ENCODE measurements around the gene DNAH14. TPM values are rescaled to one million over a fixed set of nuclear protein-coding genes. Genes with fewer than 3 reads are reported as not detected.
A peak's percentile ranks its signal among the peaks of the same experiment; 100 is the strongest.

The DNAH14 gene
- total and polyA plus RNA-seq, 7 donors, result 0.07 to 1.8 (median 0.82) TPM; not detected in 2

DNA sequence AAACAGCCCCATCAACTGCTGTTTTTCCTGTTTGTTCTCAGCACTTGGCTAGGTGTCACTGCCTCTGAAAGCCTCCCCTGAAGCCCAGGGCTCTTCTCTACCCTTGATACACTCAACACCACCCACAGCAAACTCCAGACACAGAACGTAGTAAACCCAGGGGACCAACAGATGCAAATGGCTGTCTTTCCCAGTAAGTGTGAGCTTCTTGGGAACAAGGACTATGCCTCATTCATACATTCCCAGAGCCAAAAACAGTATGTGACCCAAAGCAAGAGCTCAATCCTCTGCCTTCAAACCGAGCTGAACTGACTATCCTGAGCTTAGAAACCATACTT is 494.0 kb downstream of the DNAH14 start:
- Histone ChIP-seq H3K9me3 (no peaks in the 10 kb centered on the region), H3K4me1 (peaks cover 26% of the 10 kb centered on the region), H3K27me3 (ENCODE audit: insufficient read depth in 3 of 3, low read length in 2 of 3) (no peaks in the 10 kb centered on the region), H3K27ac (no peak overlapping the region), H3K4me3 (no peak overlapping the region), H3K36me3 (ENCODE audit: insufficient read depth in 1 of 2, low read depth in 1 of 2) (peaks cover 4 to 36% of the 10 kb centered on the region in 2 donors)
- DNase-seq, result no peak
- 67 to 77% (median 77%) methylated on average over 2 of the region's 2 CpGs for WGBS, 3 donors
- no peak for ATAC-seq
- intact Hi-C loops (cut with DNase I), result no loop called here
- TF ChIP-seq, protein P1, sequence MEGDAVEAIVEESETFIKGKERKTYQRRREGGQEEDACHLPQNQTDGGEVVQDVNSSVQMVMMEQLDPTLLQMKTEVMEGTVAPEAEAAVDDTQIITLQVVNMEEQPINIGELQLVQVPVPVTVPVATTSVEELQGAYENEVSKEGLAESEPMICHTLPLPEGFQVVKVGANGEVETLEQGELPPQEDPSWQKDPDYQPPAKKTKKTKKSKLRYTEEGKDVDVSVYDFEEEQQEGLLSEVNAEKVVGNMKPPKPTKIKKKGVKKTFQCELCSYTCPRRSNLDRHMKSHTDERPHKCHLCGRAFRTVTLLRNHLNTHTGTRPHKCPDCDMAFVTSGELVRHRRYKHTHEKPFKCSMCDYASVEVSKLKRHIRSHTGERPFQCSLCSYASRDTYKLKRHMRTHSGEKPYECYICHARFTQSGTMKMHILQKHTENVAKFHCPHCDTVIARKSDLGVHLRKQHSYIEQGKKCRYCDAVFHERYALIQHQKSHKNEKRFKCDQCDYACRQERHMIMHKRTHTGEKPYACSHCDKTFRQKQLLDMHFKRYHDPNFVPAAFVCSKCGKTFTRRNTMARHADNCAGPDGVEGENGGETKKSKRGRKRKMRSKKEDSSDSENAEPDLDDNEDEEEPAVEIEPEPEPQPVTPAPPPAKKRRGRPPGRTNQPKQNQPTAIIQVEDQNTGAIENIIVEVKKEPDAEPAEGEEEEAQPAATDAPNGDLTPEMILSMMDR (IDR thresholded peaks at IDR 0.05), result no peak

DNA sequence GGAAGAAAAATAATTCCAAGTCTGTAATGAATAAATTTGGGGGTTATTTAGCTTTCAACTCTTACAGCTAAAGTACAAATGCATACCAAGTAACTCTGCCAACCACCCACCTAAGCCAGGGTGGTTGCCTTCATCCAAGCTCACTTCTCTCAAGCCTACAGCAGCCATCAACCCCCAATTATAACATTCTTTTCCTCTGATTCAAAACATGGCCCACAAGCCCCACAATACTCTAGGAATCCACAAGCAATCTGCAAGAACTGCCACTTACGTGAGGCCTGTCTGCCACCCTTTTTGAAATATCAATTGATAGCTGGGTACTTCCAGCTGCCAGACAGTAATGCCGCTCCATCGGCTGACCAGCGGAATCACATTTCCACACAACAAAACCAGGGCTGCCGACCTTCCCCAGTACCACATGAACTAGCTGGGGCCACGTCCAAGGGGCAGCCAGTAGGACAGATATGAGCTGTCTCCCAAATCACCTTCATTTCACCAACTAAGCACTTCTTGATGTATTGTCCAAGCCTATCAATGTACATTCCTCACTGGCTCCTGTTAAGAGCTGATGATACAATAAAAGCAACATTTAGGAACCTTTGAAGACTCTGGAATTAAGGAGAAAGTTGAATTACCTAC is 495.2 kb downstream of the DNAH14 start:
- no peak overlapping the region for H3K4me3 ChIP-seq

DNA sequence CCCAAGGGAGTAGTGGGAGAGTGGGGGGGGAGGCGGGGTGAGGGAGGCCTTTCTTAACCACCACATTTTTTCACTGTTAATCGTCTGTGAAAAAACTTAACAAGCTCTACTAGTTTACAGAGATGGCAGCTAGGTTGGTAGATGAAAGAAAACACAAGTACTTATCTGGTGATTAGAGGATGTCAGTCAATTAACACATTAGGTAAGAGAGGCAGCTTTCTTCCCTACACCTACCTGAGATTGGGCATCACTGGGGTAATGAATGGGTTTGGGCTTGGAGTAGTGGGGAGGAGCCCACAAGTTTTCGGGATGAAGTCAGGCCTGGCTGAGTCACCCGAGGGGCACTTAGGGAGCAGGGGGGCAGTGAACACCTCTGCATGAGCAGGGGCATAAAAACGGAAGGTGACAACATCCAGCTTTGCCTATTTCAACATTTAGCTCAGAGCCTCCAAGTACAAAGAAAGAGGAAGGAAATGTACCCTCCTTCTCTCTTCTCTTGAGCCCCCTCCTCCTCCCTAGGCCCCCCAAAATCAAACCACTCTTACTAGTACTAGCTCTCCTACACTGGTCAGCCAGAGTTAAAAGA is 495.8 kb downstream of the DNAH14 start:
- intact Hi-C loops (cut with DNase I), result no loop called here

More for the DNA sequence above, 495.2 kb downstream of the DNAH14 start:
- H3K9me3 ChIP-seq, result no peaks in the 10 kb centered on the region
- peaks cover 0 to 24% of the 10 kb centered on the region in 2 donors for H3K36me3 ChIP-seq (ENCODE audit: insufficient read depth in 1 of 2, low read depth in 1 of 2)
- peaks cover 26% of the 10 kb centered on the region for H3K4me1 ChIP-seq
- DNase-seq (no peak), ATAC-seq (no peak)
- H3K27ac ChIP-seq, result no peak overlapping the region
- TF ChIP-seq, protein P1 (IDR thresholded peaks at IDR 0.05), result no peak
- intact Hi-C loops (cut with DNase I), result no loop called here
- no peaks in the 10 kb centered on the region for H3K27me3 ChIP-seq (ENCODE audit: insufficient read depth in 3 of 3, low read length in 2 of 3)
- WGBS, 3 donors, result 55 to 78% (median 67%) methylated on average over 6 of the region's 6 CpGs

DNA sequence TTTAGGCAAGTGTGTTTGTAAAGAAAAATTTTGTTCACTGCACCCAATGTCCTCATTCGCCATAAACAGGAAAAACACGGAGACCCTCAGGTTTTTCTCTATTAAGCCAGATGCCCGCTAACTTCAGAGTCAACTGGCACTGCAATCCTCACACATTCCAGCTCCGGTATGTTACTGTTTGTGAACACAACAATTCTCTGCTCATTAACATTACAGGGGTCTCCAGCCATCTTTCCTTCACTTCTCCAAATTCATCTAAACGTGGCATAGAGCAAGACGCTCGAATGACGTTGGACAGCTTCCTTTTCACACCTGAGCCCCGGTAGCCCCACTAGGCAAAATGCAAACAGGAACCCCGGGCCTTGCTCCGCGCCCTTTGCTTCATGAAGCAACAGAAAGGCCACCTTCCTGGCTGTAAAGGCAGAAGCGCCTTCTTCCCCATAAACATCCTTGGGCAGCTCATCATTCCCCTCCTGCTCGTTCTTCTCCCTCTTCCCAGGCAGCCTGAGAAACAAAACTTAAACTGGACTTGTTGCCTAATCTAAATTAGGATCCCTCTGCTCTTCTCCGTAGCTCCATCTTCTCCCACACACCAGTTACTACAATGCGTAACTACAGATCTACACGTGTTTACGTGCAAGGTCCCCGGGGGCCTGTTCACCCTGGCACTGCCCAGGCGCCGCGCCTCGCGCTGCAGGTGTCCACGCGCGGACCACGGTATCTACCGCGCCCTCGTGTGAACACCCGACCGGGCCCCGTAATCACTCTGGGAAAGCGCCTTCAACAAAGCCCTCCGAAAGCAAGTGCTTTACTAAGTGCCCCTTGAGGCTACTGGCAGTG is 497.1 kb downstream of the DNAH14 start:
- DNase-seq (peak; percentile 34 to 65), ATAC-seq (peak; percentile 25 to 45 (median 38))
- WGBS, 3 donors, result 11 to 14% (median 12%) methylated on average over 36 of the region's 36 CpGs
- Histone ChIP-seq H3K36me3 (ENCODE audit: insufficient read depth in 1 of 2, low read depth in 1 of 2) (peaks cover 0 to 8% of the 10 kb centered on the region in 2 donors), H3K27me3 (ENCODE audit: insufficient read depth in 3 of 3, low read length in 2 of 3) (no peaks in the 10 kb centered on the region), H3K4me1 (peaks cover 26% of the 10 kb centered on the region), H3K4me3 (peak overlapping the region; percentile 93), H3K27ac (peak overlapping the region; percentile 79), H3K9me3 (no peaks in the 10 kb centered on the region)
- TF ChIP-seq, protein P1 (IDR thresholded peaks at IDR 0.05), result no peak
- intact Hi-C loops (cut with DNase I), result no loop called here

More for the DNA sequence above, 495.8 kb downstream of the DNAH14 start:
- WGBS, 3 donors, result 60 to 70% (median 69%) methylated on average over 5 of the region's 5 CpGs
- H3K4me3 ChIP-seq, result no peak overlapping the region
- H3K27ac ChIP-seq, result no peak overlapping the region
- DNase-seq (no peak), ATAC-seq (no peak)
- H3K4me1 ChIP-seq, result peaks cover 26% of the 10 kb centered on the region
- H3K9me3 ChIP-seq, result no peaks in the 10 kb centered on the region
- no peaks in the 10 kb centered on the region for H3K27me3 ChIP-seq (ENCODE audit: insufficient read depth in 3 of 3, low read length in 2 of 3)
- TF ChIP-seq, protein P1 (IDR thresholded peaks at IDR 0.05), result no peak
- H3K36me3 ChIP-seq (ENCODE audit: insufficient read depth in 1 of 2, low read depth in 1 of 2), result peaks cover 0 to 20% of the 10 kb centered on the region in 2 donors

Data from psoas muscle (tissue), 8 donors.